Bronchial epithelial cell (primary cell): ENCODE measurements around the gene RBBP8. TPM values are rescaled to one million over a fixed set of nuclear protein-coding genes. Genes with fewer than 3 reads are reported as not detected.

Experiments
- DNase-seq: peaks from one replicate; pipeline ENCODE4 v3.0.0-alpha.2; 2010; ENCODE audit warnings: low read depth
- FAIRE-seq: peaks from 2 replicates; lab custom pipeline; 2011; peaks lifted over from hg19 to GRCh38; lab: Jason Lieb, UNC
- H3K27me3 ChIP-seq: 2 replicates; pipeline ENCODE4 v1.5.1; 2011; ENCODE audit warnings: low read length; ENCODE audit not compliant: control insufficient read depth, insufficient read depth
- H3K36me3 ChIP-seq: 2 replicates; pipeline ENCODE4 v1.5.1; 2011; ENCODE audit warnings: low read length; ENCODE audit not compliant: control insufficient read depth, insufficient read depth
- H3K4me3 ChIP-seq: 2 replicates; pipeline ENCODE4 v1.5.1; 2011; ENCODE audit warnings: mild to moderate bottlenecking, low read depth, low read length, control low read depth
- CTCF ChIP-seq: IDR thresholded peaks from 2 replicates; pipeline ENCODE4 v1.5.1; 2011; ENCODE audit warnings: mild to moderate bottlenecking, moderate library complexity, low read length, control low read depth, inconsistent platforms; ENCODE audit not compliant: insufficient read depth, severe bottlenecking
- total RNA-seq: library from RNA; depleted of rRNA; stranded (reverse); fragments of >200 nt; gene quantifications from 2 replicates; pipeline ENCODE4 v1.2.1, GENCODE V29; 2014

RBBP8 gene
- total RNA-seq, 1 donor from 2014 or later = 72.9 TPM

DNA sequence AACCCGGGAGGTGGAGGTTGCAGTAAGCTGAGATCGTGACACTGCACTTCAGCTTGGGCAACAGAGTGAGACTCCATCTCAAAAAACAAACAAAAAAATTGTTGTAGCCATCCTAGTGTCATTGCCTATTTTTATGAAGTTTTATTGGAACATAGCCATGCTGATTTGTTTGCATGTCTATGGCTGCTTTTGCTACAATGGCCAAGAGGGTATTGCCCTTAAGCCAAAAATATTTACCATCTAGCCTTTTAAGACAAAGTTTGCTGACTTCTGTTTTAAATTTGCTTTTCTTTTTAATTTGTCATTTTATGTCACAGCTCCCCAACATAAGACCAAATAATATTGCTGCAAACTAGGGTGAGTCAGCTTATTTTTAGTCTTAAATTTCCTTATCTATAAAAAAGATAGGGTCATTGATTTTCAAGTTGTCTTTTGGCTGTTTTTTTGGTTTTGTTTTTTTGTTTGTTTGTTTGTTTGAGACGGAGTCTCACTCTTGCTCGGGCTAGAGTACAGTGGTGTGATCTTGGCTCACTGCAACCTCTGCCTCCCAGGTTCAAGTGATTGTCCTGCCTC is 132.2 kb downstream of the RBBP8 start:
- Histone ChIP-seq H3K4me3 (no peak overlapping the region), H3K36me3 (no peaks in the 10 kb centered on the region), H3K27me3 (no peaks in the 10 kb centered on the region)
- FAIRE-seq = no peak
- no peak for TF ChIP-seq CTCF
- DNase-seq = no peak

DNA sequence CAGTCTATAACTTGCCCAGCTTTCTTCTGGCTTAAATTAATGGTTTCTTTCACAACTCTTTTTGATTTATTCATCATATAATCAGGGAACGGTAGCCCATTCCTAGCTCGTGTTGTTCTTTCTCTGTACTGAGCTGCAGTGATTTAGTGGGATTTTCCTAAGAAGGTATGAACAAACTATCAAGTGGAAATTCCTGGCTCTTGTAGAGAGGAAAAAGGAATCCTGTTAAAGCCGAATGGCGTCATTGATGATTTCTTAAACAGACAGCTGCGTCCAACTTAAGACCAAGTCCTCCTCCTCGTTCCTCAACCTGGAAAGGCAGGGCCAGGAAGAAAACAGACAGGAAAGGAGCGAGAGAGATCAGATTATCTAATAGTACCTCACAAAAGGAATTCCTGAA is 132.9 kb downstream of the RBBP8 start:
- no peaks in the 10 kb centered on the region for H3K27me3 ChIP-seq
- TF ChIP-seq CTCF = no peak
- no peaks in the 10 kb centered on the region for H3K36me3 ChIP-seq
- FAIRE-seq (no peak), DNase-seq (no peak)
- no peak overlapping the region for H3K4me3 ChIP-seq

GRCh38 chr18:23066504-23067039 is 133.4 kb downstream of the RBBP8 start:
- Histone ChIP-seq H3K4me3 (no peak overlapping the region), H3K36me3 (no peaks in the 10 kb centered on the region), H3K27me3 (no peaks in the 10 kb centered on the region)
- TF ChIP-seq CTCF = no peak
- FAIRE-seq (no peak), DNase-seq (no peak)

- DNase-seq (no peak), FAIRE-seq (no peak)
Observed at GRCh38 chr18:23067236-23067635, 134.1 kb downstream of the RBBP8 start.

DNA sequence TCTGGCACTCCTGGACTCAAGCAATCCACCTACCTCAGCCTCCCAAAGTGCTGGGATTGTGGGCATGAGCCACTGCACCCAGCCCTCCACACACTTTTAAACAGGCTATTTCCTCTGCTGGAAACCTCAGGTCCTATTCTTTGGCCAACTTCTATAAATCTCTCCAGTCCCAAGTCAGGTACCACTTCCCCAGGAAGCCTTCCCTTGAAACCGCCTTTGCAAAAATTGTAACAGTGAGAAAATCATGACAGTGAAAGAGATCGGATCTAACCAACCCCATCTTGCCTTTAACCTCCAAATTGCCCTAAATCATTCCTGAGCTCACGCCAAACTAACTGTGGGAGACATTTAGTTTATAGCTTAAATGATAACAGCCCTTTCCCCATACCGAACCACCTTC is 134.9 kb downstream of the RBBP8 start:
- TF ChIP-seq CTCF = no peak
- no peak for FAIRE-seq
- H3K27me3 ChIP-seq = no peaks in the 10 kb centered on the region

More at GRCh38 chr18:23067236-23067635, 134.1 kb downstream of the RBBP8 start:
- TF ChIP-seq CTCF = no peak
- Histone ChIP-seq H3K36me3 (no peaks in the 10 kb centered on the region), H3K27me3 (no peaks in the 10 kb centered on the region), H3K4me3 (no peak overlapping the region)

More for the DNA sequence above, 134.9 kb downstream of the RBBP8 start:
- no peak overlapping the region for H3K4me3 ChIP-seq
- H3K36me3 ChIP-seq = no peaks in the 10 kb centered on the region
- DNase-seq = no peak
